K562 (cell line): Measurements from ENCODE around the gene POU3F1. TPM values are rescaled to one million over a fixed set of nuclear protein-coding genes. Genes with fewer than 3 reads are reported as not detected.

Experiments
- ATAC-seq: fragments of 200-7000 bp; cut with Tn5 transposase; 3 replicates; pipeline ENCODE4 v1.9.1; 2020; ENCODE audit warnings: moderate library complexity
- BruUV-seq: library from RNA; stranded (reverse); fragments of 400-500 nt; replicated peaks from 2 replicates; lab custom pipeline; 2021; lab: Mats Ljungman, UMichigan
- CTCF ChIA-PET: fragments of 300-600 bp; formaldehyde crosslinking; extraction: SDS; loops from one replicate; lab custom pipeline; 2021; ENCODE audit warnings: low intra/inter-chr PET ratio; lab: Yijun Ruan, JAX
- POLR2A ChIA-PET: fragments of 300-600, 350-650 bp; sonication (Branson Sonifier 250); formaldehyde crosslinking; extraction: SDS; loops from one replicate; lab custom pipeline; 2021; ENCODE audit warnings: antibody characterized with exemption, inconsistent platforms; lab: Yijun Ruan, JAX
- DNase-seq, 4 experiments: peaks; one replicate each; pipeline versions ENCODE4 v3.0.0 to v3.0.0-alpha.2; 2011 to 2018; ENCODE audit warnings: low spot score in 3 of 4, mixed read lengths in 3 of 4; ENCODE audit errors: extremely low read depth in 1 of 4
- FAIRE-seq: peaks from 2 replicates; lab custom pipeline; 2011; peaks lifted over from hg19 to GRCh38; lab: Jason Lieb, UNC
- H2AFZ ChIP-seq: 2 replicates; pipeline ENCODE4 v1.6.0; 2011; ENCODE audit warnings: low read depth, low read length, control low read depth, inconsistent platforms
- H3K27ac ChIP-seq: fragments of 200-600 bp; 3 replicates; pipeline ENCODE4 v1.8.0; 2011; ENCODE audit warnings: low read depth, mild to moderate bottlenecking, control low read depth, inconsistent platforms, low read length, moderate library complexity, mixed read lengths; ENCODE audit errors: extremely low read depth
- H3K27me3 ChIP-seq, 2 experiments: fragments of 300-600 bp in 1 of 2; 2 replicates in 1 of 2; 3 replicates in 1 of 2; pipeline versions ENCODE4 v1.6.0 to v1.8.0; 2011; ENCODE audit warnings: inconsistent platforms in 2 of 2, low read length in 2 of 2, mild to moderate bottlenecking in 1 of 2, mixed read lengths in 1 of 2, moderate library complexity in 1 of 2; ENCODE audit not compliant: control insufficient read depth in 2 of 2, insufficient read depth in 2 of 2
- H3K36me3 ChIP-seq: fragments of 300-600 bp; 3 replicates; pipeline ENCODE4 v1.8.0; 2011; ENCODE audit warnings: mild to moderate bottlenecking, low read length, inconsistent platforms; ENCODE audit not compliant: control insufficient read depth, insufficient read depth
- H3K4me1 ChIP-seq, 2 experiments: fragments of 200-600 bp in 1 of 2; replicated peaks in 1 of 2; 2 replicates in 1 of 2; 3 replicates in 1 of 2; pipeline versions ENCODE4 v1.5.1 to v1.8.0; 2011; ENCODE audit warnings: inconsistent platforms in 2 of 2, low read length in 2 of 2, mild to moderate bottlenecking in 1 of 2, mixed read lengths in 1 of 2, moderate library complexity in 1 of 2; ENCODE audit not compliant: control insufficient read depth in 2 of 2, insufficient read depth in 2 of 2
- H3K4me2 ChIP-seq: 2 replicates; pipeline ENCODE4 v1.6.1; 2011; ENCODE audit warnings: low read length, control low read depth, inconsistent platforms, mixed read lengths; ENCODE audit not compliant: insufficient read depth
- H3K4me3 ChIP-seq: fragments of 200-600 bp; sonication (generic), shearing (Covaris generic); 2 replicates; pipeline ENCODE4 v1.5.1; 2016; ENCODE audit warnings: control low read depth, inconsistent platforms
- H3K79me2 ChIP-seq: fragments of 200-600 bp; 3 replicates; pipeline ENCODE4 v1.8.0; 2011; ENCODE audit warnings: low read length, inconsistent platforms; ENCODE audit not compliant: control insufficient read depth, insufficient read depth
- H3K9ac ChIP-seq, 2 experiments: 2 replicates each; pipeline versions ENCODE4 v1.6.0 to v1.6.1; 2011; ENCODE audit warnings: low read depth in 2 of 2, low read length in 2 of 2, control low read depth in 1 of 2, inconsistent platforms in 1 of 2, mild to moderate bottlenecking in 1 of 2, mixed read lengths in 1 of 2; ENCODE audit not compliant: insufficient read depth in 1 of 2
- H3K9me1 ChIP-seq: one replicate; pipeline ENCODE4 v1.6.0; 2011; ENCODE audit warnings: inconsistent platforms, mild to moderate bottlenecking, low read length, moderate library complexity; ENCODE audit not compliant: control insufficient read depth, insufficient read depth
- H3K9me3 ChIP-seq: replicated peaks from 2 replicates; pipeline ENCODE4 v1.5.1; 2011; ENCODE audit warnings: low read depth, low read length, inconsistent platforms; ENCODE audit not compliant: control insufficient read depth, insufficient read depth
- H4K20me1 ChIP-seq: replicated peaks from 2 replicates; pipeline ENCODE4 v1.6.1; 2011; ENCODE audit warnings: low read length, inconsistent platforms, mixed read lengths; ENCODE audit not compliant: control insufficient read depth, insufficient read depth
- CBFA2T3 ChIP-seq: fragments of 450-650 bp; IDR thresholded peaks from 2 replicates; pipeline ENCODE4 v1.6.1; 2017
- CEBPB ChIP-seq: fragments of 450-650 bp; IDR thresholded peaks from 2 replicates; pipeline ENCODE4 v1.6.1; 2016; ENCODE audit warnings: missing genetic modification characterization, missing compliant biosample characterization
- CHD4 ChIP-seq: fragments of 200-600 bp; sonication (generic); IDR thresholded peaks from 3 replicates; pipeline ENCODE4 v1.6.1; 2012; ENCODE audit warnings: low read depth, mild to moderate bottlenecking, mixed read lengths, low read length, inconsistent platforms; ENCODE audit not compliant: insufficient read depth, insufficient replicate concordance, poor library complexity, severe bottlenecking
- FOS ChIP-seq: IDR thresholded peaks from 3 replicates; pipeline ENCODE4 v1.6.1; 2011; ENCODE audit not compliant: insufficient read length; ENCODE audit errors: extremely low read depth
- HMG20A ChIP-seq: fragments of 450-650 bp; formaldehyde crosslinking; conservative IDR thresholded peaks from 2 replicates; pipeline ENCODE4 v1.4.0; 2020; ENCODE audit warnings: mild to moderate bottlenecking, mixed read lengths
- HNRNPH1 ChIP-seq: fragments of 200-400 bp; formaldehyde crosslinking; optimal IDR thresholded peaks from 2 replicates; pipeline ENCODE3; 2017; ENCODE audit warnings: low read depth, mild to moderate bottlenecking, low read length, moderate library complexity
- IFI16 ChIP-seq: fragments of 250-450 bp; sonication (Bioruptor Pico); IDR thresholded peaks from 2 replicates; pipeline ENCODE4 v2.1.2; 2022; ENCODE audit warnings: mild to moderate bottlenecking, inconsistent platforms
- MBD2 ChIP-seq: sonication (generic); IDR thresholded peaks from 2 replicates; pipeline ENCODE4 v1.6.1; 2016; ENCODE audit warnings: low read depth, borderline replicate concordance
- MIER1 ChIP-seq: fragments of 450-650 bp; IDR thresholded peaks from 2 replicates; pipeline ENCODE4 v1.6.1; 2016; ENCODE audit warnings: antibody characterized with exemption, mild to moderate bottlenecking, low read depth
- MLLT1 ChIP-seq, 2 experiments: fragments of 450-650 bp; IDR thresholded peaks; 2 replicates each; pipeline ENCODE4 v1.6.1; 2016
- NR1H2 ChIP-seq: sonication (generic); formaldehyde crosslinking; IDR thresholded peaks from 2 replicates; pipeline ENCODE4 v1.4.0; 2020; ENCODE audit warnings: mild to moderate bottlenecking, missing genetic modification reagents
- RBM39 ChIP-seq: fragments of 200-400 bp; formaldehyde crosslinking; optimal IDR thresholded peaks from 2 replicates; pipeline ENCODE3; 2018; ENCODE audit warnings: low read depth, low read length
- SIN3A ChIP-seq, 2 experiments: fragments of 150-350 bp in 1 of 2; IDR thresholded peaks; 2 replicates each; pipeline ENCODE4 v1.6.1; 2011 to 2016; ENCODE audit warnings: borderline replicate concordance in 2 of 2, low read depth in 2 of 2, low read length in 2 of 2, mild to moderate bottlenecking in 2 of 2, moderate library complexity in 2 of 2; ENCODE audit not compliant: control insufficient read depth in 1 of 2
- TCF15 ChIP-seq: fragments of 250-450 bp; sonication (Bioruptor Pico); IDR thresholded peaks from 2 replicates; pipeline ENCODE4 v1.8.0; 2022; ENCODE audit warnings: moderate library complexity, mild to moderate bottlenecking, inconsistent platforms
- ZBED1 ChIP-seq: IDR thresholded peaks from 2 replicates; pipeline ENCODE4 v1.6.1; 2014
- ZNF707 ChIP-seq: fragments of 250-450 bp; sonication (Bioruptor Pico); conservative IDR thresholded peaks from 2 replicates; pipeline ENCODE4 v1.8.0; 2022; ENCODE audit warnings: inconsistent platforms, mild to moderate bottlenecking, moderate library complexity
- WGBS: fragments of 100-300 bp; shearing (Covaris generic); methylation state at CpG from one replicate; pipeline ENCODE4 v1.1.6; 2016; ENCODE audit warnings: low coverage, mixed read lengths; ENCODE audit not compliant: insufficient coverage; ENCODE audit errors: missing lambda C conversion rate; 5-methylcytosine and 5-hydroxymethylcytosine counted together
- in situ Hi-C: fragments of 300-500 bp; cut with MboI; formaldehyde crosslinking; loops from 4 replicates; pipeline ENCODE4 v1.15.0; 2018; ENCODE audit warnings: inconsistent platforms, mixed read lengths
- intact Hi-C: fragments of 100-400 bp; cut with micrococcal nuclease; formaldehyde crosslinking; loops from 2 replicates; pipeline ENCODE4 v1.14.2; 2022
- polyA plus RNA-seq, 8 experiments: library from polyadenylated mRNA; depleted of rRNA in 4 of 8; stranded (reverse) in 5 of 8; unstranded in 3 of 8; fragments of >200 nt; fragmentation: Nextera tagmentation in 2 of 8; fragmentation: Illumina TruSeq in 1 of 8; extraction: Ambion mirVana in 2 of 8; extraction: Trizol in 1 of 8; gene quantifications; 2 replicates each; pipeline versions ENCODE4 v1.2.1 to v1.2.3, GENCODE V29; 2011 to 2014; ENCODE audit warnings: inconsistent platforms in 1 of 8, missing spikeins in 1 of 8
- total RNA-seq, 7 experiments: library from RNA; depleted of rRNA in 6 of 7; stranded (reverse); fragments of >200 nt in 6 of 7; fragmentation: Illumina TruSeq in 2 of 7; extraction: Trizol in 2 of 7; gene quantifications; 2 replicates each; pipeline versions ENCODE4 v1.2.1 to v1.2.3, GENCODE V29; 2011 to 2021; ENCODE audit warnings: low replicate concordance in 1 of 7
- TF ChIP-seq, protein P1 (sequence below): fragments of 250-450 bp; sonication (Bioruptor Pico); IDR thresholded peaks from 2 replicates; pipeline ENCODE4 v1.8.0; 2021; ENCODE audit warnings: moderate library complexity, mild to moderate bottlenecking, inconsistent platforms

Gene POU3F1
- total and polyA plus RNA-seq, 9 of the 15 experiments (the other 6 are each of a cell fraction or from before 2014, with no cell fraction given), result 0.09 TPM; not detected in 8

DNA sequence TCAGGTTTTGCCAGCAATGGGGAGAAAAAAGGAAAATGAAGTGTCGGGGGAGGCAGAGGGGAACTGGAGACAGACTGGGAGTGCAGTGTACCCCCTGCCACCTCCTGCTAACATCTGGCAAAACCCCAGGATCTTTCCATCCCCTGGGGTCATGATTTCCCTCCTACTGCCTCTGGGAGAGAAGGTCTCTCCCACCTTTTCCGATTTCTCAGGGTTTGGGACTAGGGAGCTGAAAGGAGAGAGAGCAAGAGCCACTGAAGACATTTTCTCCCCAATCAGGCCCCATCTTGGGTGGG lies 46.4 kb downstream of the POU3F1 start (continued):
- TF ChIP-seq CHD4, result peak; percentile 17
- no peak for TF ChIP-seq HMG20A
- TF ChIP-seq ZBED1, result no peak
- no peak for TF ChIP-seq MLLT1 (IDR thresholded peaks at IDR 0.05)
- TF ChIP-seq CBFA2T3, result peak; percentile 54

- Histone ChIP-seq H3K9ac (peak overlapping the region; percentile 82 to 90), H3K4me3 (peak overlapping the region; percentile 65), H3K9me1 (peaks cover 2% of the 10 kb centered on the region), H4K20me1 (0 out of 2 replicates have a peak, but pooled peaks cover 11% of the 10 kb centered on the region), H2AFZ (peak overlapping the region; percentile 43; the same call in 1 of the 2 replicates), H3K4me2 (peak overlapping the region; percentile 80), H3K27ac (peak overlapping the region; percentile 96), H3K79me2 (peaks cover 75% of the 10 kb centered on the region), H3K9me3 (no peaks in the 10 kb centered on the region), H3K36me3 (peaks cover 83% of the 10 kb centered on the region), H3K4me1 (peaks cover 51 to 73% of the 10 kb centered on the region in 2 experiments), H3K27me3 (no peaks in the 10 kb centered on the region)
- TSS peak; percentile 99 for BruUV-seq
- POLR2A ChIA-PET, result interaction anchor here (0.5 to 5.9 kb wide), 8 partner anchors 8 to 822 kb away, joined by 3 to 66 read pairs (median 4); partner anchors contain the start of genes SF3A3 and UTP11
- CTCF ChIA-PET, result no interaction called here
- intact Hi-C loops (no loop called here), in situ Hi-C loops (no loop called here)
- peak; percentile 84 to 96 (median 89) for DNase-seq
- peak; percentile 74 for ATAC-seq
- WGBS, result 4% methylated on average over 9 of the region's 9 CpGs
- peak; percentile 95 for FAIRE-seq
- TF ChIP-seq IFI16, result no peak
- no peak for TF ChIP-seq MIER1
- no peak for TF ChIP-seq HNRNPH1
- no peak for TF ChIP-seq RBM39
- TF ChIP-seq CEBPB (tag), result no peak
- TF ChIP-seq ZNF707 (CRISPR knock-in tag), result no peak
- TF ChIP-seq NR1H2 (CRISPR knock-in tag), result no peak
- TF ChIP-seq, protein P1, sequence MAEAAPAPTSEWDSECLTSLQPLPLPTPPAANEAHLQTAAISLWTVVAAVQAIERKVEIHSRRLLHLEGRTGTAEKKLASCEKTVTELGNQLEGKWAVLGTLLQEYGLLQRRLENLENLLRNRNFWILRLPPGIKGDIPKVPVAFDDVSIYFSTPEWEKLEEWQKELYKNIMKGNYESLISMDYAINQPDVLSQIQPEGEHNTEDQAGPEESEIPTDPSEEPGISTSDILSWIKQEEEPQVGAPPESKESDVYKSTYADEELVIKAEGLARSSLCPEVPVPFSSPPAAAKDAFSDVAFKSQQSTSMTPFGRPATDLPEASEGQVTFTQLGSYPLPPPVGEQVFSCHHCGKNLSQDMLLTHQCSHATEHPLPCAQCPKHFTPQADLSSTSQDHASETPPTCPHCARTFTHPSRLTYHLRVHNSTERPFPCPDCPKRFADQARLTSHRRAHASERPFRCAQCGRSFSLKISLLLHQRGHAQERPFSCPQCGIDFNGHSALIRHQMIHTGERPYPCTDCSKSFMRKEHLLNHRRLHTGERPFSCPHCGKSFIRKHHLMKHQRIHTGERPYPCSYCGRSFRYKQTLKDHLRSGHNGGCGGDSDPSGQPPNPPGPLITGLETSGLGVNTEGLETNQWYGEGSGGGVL (CRISPR knock-in tag), result no peak
- peak; percentile 79 for TF ChIP-seq FOS
- peak; percentile 86 for TF ChIP-seq MBD2
- TF ChIP-seq TCF15 (CRISPR knock-in tag), result no peak
- TF ChIP-seq SIN3A (IDR thresholded peaks at IDR 0.05; ENCODE audit: borderline replicate concordance in 2 of 2, control insufficient read depth in 1 of 2, low read depth in 2 of 2, low read length in 2 of 2), result peak in 1 of 2 experiments; percentile 73; a peak in 1 of 4 replicates
Observed at GRCh38 chr1:37999430-38000232, 47.0 kb downstream of the POU3F1 start.
